Activated CD4-positive, CD25-positive, alpha-beta regulatory T cell treated with anti-CD3 and anti-CD28 coated beads, Interleukin-2, amount 50 U/mL, for 24 hours (primary cell): Measurements from ENCODE around the gene AUTS2.

Experiments
- ATAC-seq, 2 donors: fragments of 150-1000 bp; cut with Tn5 transposase; one replicate each; pipeline ENCODE4 v1.10.0; 2021; ENCODE audit warnings: mild to moderate bottlenecking in 1 of 2, moderate library complexity in 1 of 2

AUTS2 gene

DNA sequence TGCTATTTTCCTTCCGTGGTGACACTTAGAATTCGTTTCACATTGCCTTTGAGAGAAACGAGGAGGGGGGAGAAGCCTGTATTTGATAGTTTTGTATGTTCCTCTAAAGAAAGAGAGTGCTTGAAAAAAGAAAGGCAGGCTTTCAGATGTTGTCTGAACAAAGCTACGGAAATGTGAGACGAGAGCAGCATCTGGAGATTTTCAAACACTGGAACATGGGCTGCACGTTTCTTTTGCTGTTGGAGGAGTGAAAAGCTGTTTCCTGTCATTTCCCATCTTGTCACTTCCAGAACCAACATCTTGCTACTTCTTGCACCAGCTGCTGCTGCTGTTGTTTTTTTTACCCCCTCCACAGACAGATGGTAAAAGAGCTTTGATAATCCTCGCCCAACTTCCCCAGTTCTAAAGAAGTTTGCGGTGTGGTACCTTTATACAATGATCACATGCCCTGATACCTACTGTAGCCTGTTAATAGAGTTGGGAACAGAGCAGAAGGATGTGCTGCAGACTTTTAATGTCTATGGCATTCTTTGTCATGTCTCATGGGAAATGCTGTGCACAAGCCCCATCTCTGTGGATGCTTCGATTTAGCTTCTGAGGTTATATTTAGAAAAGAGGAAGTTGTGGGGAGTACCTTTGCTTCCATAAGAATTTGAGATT, 408.1 kb downstream of the AUTS2 start:
- no peak for ATAC-seq

DNA sequence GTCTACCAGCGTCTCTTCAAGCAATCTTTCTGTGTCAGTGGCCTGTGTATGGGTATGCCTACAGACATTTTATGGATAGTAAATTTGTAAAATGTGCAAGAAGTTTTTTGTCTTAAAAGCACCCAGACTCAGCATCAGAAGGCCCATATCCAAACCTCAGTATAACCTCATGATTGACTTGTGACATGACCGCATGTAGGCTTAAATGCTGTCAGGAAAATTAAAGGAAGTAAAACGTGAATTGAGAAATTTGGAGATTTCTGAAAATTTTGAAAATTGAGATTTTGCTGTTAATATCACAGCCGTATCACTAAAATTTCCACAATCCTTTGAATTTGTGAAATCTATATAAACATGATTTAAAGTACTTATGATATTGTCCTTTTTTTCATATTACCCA, 410.2 kb downstream of the AUTS2 start:
- no peak for ATAC-seq

DNA sequence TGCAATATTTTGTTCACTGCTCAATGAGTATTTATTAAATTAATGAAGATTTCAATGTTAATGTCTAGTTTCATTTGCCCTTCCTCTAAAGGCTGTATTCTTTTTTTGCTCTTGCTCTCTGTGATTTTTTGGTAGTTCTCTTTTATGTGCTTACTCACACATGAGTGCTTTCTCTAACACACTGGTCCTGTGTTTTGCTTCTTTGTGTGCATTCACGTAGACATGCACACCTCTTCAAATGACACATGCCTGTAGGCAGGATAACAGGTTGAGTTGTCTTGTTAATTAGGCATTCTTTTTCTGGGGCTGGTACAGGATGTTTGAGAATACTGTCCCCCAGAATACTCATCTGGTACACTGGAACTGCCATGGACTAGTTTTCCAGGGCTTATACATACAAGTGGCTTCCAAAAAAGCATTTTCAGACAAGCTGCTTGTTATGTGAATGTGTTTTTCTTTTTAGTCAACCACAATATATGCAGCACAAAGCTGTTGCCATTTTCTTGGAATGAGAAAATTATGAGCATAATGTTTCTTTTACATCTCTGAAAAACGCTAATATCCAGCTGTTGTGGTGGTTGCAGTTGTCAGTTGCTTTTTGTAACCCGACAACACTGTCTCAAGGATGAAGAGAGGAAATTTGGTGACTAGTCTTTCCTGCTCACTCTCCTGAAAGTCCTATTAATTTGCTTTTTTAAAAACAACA, 416.4 kb downstream of the AUTS2 start:
- ATAC-seq: no peak

DNA sequence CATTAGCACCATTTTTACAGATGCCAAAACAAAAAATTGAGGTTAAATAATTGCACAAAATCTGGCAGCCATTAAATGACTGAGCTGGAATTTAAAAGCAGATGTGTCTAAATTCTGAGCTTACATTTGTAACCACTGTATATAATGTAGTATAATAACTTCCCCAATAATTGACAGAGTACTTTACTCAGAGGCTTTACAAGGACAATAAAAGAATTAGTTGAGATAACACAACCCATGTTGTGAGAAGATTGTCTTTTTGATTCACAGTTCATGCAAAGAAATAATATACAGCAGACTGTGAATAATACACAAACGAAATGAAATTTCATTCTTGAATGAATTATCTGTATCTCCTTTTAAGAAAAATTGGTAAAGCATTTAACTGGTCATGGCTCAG, 417.1 kb downstream of the AUTS2 start:
- ATAC-seq: no peak

DNA sequence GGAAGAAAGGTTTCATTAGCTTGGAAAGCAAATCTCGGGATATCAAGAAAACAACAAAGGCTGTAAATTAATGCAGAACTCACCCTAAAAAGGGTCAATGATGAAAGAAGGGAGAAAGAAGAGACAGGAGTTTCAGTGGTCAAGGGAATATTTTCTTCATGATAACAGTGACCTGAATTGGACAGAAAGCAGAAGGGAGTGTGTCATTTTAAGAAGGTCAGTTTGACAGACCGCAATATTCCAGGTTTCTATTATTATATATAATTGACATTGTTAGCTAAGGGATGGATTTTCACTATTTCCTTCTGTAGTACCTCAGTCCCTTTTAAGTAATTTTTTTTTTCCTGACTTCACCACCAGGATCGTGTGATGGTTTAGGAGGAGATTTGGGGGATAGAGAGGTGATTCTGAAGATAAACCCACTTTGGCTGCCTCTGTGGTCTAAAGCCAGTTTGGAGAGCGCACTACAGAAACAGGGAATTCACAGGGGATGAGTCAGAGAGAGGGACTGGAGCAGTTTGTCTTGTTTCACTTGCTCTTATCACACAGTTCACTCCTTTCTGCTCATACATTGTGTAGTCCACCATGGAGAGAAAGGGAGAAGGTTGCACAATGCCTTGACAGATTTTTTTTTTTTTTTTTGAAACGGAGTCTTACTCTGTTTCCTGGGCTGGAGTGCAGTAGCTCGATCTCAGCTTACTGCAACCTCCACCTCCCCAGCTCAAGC, 417.9 kb downstream of the AUTS2 start:
- ATAC-seq: no peak

DNA sequence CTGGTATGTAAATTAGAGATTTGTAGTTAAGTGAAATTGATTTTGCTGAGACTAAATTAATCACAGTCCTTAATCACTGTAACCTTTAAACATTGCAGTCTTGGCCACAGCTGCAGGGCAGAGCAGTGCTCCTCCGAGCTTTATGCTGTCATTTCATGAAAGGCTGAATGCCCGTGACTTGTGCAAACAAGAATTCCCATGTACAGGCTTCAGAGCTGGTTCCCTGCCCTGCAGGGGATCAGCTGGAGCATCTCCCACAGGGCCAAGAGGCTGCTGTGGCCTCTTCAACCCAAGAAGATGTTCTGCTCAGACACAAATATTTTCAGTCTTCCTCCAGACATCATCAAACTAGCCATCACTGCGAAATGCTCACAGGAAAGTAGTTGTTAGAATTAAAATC, 419.1 kb downstream of the AUTS2 start:
- ATAC-seq: no peak

DNA sequence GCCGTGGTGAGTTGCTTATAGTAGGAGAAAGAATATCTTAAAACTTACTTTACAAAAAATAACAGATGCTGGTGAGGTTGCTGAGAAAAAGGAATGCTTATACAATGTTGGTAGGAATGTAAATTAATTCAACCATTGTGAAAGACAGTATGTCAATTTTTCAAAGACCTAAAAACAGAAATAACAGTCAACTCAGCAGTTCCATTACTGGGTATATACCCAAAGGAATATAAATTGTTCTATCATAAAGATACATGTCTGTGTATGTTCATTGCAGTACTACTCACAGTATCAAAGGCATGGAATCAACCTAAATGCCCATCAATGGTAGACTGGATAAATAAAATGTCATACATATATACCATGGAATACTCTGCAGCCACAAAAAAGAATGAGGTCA, 420.4 kb downstream of the AUTS2 start:
- no peak for ATAC-seq

DNA sequence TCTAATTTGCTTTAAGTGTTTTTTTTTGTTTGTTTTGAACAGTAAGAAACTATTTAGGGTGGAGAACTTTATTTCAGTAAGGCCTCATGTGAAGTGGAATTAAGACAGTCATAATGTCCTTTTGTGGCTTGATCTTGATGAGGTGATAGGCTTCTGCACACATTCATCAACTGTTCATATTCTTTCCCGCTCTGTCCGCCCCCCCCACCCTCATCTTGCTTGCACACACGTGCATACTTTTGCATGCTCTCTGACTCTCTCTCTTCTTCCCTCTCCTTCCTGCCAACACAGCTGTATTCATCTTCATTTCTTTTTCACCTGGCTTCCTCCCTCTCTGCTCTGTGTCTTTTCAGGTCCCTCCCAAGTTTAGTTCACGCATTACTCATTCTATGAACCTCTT, 429.6 kb downstream of the AUTS2 start:
- no peak for ATAC-seq

DNA sequence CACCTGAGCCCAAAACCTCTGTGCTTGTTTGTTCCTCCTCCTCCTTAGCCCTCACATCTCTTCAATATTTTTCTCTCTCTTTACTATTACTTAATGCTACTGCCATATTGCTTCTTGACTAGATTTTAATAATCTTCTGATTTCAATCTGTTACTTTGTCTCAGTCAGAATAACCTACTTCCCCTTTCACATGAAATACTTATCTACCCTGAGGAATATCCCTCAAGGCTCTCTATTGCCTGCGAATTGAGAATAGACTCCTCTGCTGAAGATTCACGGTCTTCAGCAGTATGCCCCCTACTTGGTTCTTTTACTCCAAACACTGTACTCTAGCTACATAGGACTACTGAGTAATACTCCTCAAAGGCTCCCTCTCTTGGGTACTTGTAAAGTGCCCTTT, 430.3 kb downstream of the AUTS2 start:
- ATAC-seq: no peak

DNA sequence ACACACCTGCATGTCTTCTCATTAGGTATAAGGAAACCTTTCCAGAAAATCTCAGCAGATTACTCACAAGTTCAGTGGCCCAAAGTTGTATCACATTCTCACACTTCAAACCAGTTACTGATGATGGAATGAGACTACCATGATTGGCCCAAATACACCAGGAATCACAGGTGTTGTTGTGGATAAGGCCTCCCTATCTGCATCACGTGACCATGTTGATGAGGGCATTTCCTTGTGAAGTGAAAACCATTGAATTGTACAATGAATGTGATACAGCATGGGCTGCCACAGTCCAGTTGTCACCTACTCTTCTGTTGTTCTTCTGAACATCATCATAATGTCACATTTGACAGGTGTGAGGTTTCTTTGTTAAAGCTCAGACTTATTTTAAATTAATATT, 431.7 kb downstream of the AUTS2 start:
- ATAC-seq: no peak

DNA sequence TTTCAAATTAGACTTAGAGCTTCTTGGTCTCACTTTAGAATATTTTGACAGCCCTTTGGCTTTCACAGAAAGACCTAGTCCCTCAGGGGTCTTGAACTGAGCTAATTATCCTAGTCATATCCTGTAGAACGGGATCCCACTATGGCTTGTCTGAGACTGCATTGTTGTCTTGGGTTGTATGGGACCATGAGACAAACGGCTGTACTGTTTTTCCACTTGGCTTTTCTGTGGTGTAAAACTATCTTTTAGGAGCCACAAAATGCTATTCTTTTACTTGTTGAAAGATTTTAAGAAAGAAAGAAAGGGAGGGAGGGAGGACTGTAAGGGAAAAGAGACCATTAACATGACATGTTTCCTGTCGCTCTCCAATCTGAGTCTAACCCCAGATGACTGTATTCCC, 432.5 kb downstream of the AUTS2 start:
- no peak for ATAC-seq

DNA sequence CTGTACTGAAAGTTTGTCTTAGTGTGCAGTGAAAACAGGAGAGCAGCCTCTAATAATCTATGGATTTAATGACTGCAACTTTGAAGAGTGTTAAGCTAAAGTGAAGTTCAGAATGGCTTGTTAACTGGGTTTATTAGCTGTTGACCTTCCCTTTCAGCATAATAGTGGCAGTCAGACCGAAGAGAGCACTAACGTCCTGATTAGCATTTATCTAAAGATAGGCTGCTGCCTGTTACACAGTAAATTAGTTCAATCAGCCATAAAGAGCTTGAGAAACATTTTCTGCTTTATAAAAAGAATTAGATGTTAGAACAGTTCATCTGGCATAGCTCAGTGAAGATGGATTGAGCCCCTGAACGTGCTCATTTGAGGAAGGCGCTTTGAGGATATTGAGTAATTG, 433.0 kb downstream of the AUTS2 start:
- ATAC-seq: no peak

DNA sequence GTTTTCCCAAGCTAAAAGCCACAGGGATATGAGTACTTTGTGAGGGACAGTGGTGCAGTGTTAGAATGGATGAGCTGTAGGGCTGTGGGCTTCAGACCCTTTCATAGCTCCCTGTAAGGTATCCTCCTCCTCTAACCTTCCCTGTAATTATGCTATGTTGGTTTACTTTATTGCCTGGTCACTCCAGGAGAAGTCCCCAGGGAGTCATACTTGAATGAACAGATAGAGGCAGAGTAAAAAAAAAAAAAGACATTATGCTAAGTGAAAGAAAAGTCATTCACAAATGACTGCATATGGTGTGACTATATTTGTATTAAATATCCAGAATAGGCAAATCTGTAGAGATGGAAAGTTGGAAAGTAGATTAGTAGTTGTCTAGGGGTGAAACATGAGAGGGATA, 434.4 kb downstream of the AUTS2 start:
- ATAC-seq: no peak

DNA sequence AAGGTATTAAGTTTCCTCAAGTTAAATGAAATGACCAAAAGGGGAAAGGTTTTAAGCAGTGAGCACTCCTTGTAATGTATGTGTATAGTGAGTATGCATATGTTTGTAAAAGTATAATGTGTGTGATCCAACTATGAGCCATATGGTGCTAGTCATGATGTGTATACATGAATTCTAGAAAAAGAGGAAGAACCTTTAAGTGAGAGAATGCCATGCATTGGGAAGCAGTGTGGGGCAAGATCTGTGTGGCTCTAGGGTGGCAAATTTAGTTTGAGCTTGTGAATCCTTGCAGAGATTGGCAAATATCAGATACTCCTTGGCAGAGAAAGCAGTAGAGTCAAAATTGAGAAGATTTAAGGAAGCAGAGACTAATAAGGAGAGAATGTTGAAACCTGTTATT, 435.0 kb downstream of the AUTS2 start:
- no peak for ATAC-seq

DNA sequence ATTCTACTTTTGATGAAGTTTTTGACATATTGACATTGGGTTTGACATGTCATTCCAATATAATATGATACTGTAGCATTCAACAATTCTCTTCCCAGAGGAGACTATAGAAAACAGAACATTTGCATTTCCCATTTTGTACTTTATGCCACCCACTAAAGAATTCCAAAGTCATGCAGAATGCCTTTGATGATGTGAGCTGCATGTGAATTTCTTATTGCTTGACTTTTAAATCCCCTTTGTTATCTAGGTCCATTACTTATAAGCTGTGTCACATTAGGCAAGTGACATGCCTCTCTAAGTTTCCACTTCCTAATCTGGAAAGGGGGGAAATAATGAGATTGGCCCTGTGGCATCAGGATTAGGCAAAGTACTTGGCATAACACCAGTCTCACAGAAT, 436.7 kb downstream of the AUTS2 start:
- no peak for ATAC-seq

DNA sequence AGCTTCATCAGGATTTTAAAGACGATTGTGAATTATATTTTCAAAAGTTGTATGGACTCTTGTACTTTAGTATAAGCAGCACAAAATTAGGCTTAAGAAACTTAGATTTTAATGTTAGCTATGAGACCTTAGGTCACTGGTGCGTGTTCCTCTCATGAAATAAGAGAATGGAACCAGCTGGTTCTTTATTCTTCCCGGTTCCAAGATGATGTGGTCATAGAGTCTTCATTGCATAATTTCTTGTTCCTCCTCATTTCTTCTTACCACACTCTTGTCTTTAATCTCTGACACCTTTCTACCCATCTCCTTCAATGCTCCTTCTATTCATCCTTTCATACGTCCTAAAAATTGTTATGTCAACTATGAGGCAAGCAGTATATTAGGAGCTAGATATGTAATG, 437.2 kb downstream of the AUTS2 start:
- no peak for ATAC-seq

DNA sequence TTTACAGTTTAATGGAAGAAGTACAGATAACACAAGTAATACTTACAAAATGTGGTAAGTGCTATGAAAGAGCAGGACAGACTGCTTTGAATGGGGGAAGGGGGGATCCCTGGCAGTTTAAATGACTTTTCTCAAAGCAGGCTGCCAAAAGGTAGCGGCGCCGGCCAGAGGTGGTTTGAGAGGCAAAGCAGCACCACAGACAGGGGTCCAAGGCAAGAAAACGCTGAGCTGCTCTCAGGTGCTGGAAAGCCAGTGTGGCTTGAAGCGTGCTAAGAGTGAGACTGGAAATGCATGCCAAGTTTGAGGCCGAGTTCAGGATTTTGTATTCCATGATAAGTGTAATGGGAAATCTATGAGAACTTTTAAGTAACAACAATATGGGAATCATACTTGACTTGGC, 437.7 kb downstream of the AUTS2 start:
- ATAC-seq: no peak

DNA sequence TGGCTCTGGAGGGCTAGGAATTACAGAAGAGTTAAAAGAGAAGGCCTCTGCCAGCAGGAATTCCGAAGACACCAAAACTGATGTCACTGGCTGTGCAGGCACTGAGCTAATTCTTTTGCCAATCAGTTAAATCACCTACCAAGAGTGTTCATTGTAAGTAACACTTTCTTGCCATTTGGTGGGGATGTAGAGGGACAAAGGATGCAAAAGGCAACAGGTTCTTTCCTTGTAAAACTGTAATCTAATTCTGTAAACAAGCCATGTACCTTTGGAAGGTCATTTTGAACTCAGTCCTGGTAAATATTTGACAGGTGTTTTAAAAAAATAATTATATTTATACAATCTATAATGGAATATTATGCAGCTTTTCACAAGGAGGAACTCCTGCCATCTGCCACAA, 438.4 kb downstream of the AUTS2 start:
- ATAC-seq: no peak

DNA sequence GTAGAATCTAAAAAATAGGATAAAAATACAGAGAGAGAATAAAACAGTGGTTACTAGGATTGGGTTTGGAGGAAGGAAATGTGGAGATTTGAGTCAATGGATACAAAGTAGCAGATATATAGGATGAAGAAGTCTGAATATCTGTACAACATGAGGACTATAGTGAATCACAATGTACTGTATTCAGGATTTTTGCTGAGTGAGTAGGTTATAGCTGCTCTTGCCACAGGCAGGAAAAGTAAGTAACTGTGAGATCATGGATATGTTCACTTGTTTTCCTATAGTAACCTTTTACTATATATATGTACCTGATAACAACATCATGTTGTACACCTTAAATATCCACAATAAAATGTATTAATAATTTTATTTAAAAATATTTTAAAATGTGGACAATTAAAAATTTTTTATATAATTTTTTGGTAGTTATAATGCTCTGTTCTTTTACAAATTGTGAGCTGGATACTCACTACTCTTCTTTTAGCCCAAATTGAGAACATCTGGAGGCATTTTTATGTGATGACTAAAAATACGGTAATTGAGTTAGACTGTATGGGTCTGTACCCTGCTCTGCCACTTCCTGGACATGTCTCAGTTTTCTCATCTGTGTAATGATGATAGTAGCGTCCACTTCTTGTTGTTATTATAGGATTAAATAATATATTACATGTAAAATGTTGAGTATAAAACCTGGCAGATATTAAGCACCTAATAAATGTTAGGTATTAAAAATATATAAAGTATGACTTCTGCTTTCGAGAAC, 439.1 kb downstream of the AUTS2 start:
- ATAC-seq: no peak

DNA sequence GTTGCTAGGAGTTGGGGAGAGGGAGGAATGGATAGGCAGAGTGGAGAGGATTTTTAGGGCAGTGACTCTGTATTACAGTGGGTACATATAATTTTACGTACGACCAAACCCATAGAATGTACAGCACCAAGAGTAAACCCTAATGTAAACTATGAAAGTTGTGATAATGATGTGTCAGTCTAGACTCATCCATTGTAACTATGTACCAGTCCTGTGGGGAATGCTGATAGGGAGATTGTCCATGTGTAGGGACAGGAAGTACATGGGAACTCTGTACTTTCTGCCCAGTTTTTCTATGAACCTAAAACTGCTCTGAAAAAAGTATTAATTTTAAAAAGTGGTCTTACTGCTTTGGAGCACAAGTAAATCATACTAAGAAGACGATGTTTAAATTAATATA, 441.8 kb downstream of the AUTS2 start:
- ATAC-seq: no peak

DNA sequence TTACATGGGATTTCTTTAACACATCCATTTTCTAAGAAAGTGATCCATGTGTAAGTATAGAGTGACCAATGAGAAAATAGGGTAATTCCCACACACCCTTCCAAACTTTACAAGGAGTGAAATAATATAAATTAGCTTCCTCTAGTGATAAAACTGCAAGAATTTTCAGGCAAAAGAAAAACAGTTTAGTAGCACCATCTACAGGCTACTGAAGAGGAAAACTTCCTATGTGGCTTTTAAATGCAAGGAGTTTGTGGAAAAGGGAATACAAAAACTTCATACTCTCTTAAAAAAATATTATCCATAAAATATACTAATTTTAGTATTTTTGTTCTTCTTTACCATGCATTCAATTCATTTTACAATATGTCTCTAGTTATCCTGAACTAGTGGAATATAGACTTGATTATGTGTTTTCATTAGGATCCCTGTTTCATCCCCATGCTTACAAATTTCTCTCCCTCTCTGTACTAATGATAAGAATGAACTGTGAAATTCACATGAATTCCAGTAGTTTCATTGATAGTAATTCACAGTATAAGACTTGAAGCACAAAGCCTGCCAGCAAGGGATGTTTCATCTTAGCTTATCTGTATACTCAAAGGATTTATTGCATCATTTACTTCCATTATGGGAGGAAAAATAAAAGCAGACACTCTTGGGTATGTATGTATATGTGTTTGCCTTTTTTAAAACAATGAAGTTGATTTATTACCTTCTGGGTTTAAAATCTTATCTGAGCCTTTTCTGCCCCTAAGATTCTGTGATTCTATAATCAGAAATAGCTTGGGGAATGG, 442.9 kb downstream of the AUTS2 start:
- no peak for ATAC-seq

DNA sequence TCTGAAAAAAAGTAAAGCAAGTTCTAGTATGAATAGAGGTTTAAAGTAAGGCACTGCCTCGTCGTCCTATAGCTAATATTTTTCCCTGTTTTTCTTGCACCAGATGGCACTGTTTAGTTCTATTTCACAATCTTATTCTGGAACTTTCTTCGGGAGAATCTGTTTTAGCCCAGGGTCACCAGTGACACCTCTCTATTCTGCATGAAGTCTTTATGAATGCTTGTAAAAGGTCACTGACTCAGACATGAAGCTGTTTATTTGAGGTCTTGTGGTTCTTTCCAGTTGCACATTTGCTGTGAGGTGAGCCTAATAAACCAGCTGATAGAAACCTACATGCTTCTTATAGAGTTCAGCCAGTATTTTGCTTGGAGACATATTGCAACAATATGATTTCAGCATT, 444.3 kb downstream of the AUTS2 start:
- ATAC-seq: no peak
